HepG2 (cell line): ENCODE measurements around the gene C2orf92. TPM values are rescaled to one million over a fixed set of nuclear protein-coding genes. Genes with fewer than 3 reads are reported as not detected.

Experiments used
- ATF7 ChIP-seq, 2 experiments: fragments of 450-650 bp in 1 of 2; sonication (generic) in 1 of 2; formaldehyde crosslinking in 1 of 2; IDR thresholded peaks; 2 replicates each; pipeline versions ENCODE4 v1.4.0 to v1.6.1; 2016 to 2020; ENCODE audit warnings: antibody characterized with exemption in 1 of 2, mild to moderate bottlenecking in 1 of 2, missing genetic modification reagents in 1 of 2
- CHCHD3 ChIP-seq: sonication (generic); formaldehyde crosslinking; IDR thresholded peaks from 2 replicates; pipeline ENCODE4 v1.8.0; 2022; ENCODE audit warnings: mild to moderate bottlenecking, missing genetic modification reagents, moderate library complexity
- DPF2 ChIP-seq: sonication (generic); formaldehyde crosslinking; IDR thresholded peaks from 2 replicates; pipeline ENCODE4 v1.4.0; 2020; ENCODE audit warnings: mild to moderate bottlenecking, low read depth, missing genetic modification reagents, borderline replicate concordance
- EZH2 ChIP-seq: conservative IDR thresholded peaks from 2 replicates; pipeline ENCODE4 v1.6.1; 2012; ENCODE audit warnings: mild to moderate bottlenecking, low read depth, low read length, moderate library complexity
- GLMP ChIP-seq: sonication (generic); formaldehyde crosslinking; IDR thresholded peaks from 2 replicates; pipeline ENCODE4 v1.9.0; 2021; ENCODE audit warnings: missing genetic modification reagents, mild to moderate bottlenecking, borderline replicate concordance
- ISX ChIP-seq: sonication (generic); formaldehyde crosslinking; conservative IDR thresholded peaks from 2 replicates; pipeline ENCODE4 v1.5.0; 2020; ENCODE audit warnings: missing genetic modification reagents
- KLF13 ChIP-seq: sonication (generic); formaldehyde crosslinking; IDR thresholded peaks from 2 replicates; pipeline ENCODE4 v1.4.0; 2020; ENCODE audit warnings: mild to moderate bottlenecking, missing genetic modification reagents
- SAP130 ChIP-seq: IDR thresholded peaks from 2 replicates; pipeline ENCODE4 v1.6.1; 2016; ENCODE audit warnings: low read depth
- SETDB1 ChIP-seq: sonication (generic); formaldehyde crosslinking; IDR thresholded peaks from 2 replicates; pipeline ENCODE4 v1.5.1; 2020; ENCODE audit warnings: missing genetic modification reagents, mild to moderate bottlenecking, borderline replicate concordance
- SMC3 ChIP-seq: IDR thresholded peaks from 2 replicates; pipeline ENCODE4 v1.6.1; 2011; ENCODE audit warnings: low read length, improper control_type of control experiment
- ZNF17 ChIP-seq: sonication (generic); formaldehyde crosslinking; IDR thresholded peaks from 2 replicates; pipeline ENCODE4 v1.5.0; 2020; ENCODE audit warnings: mild to moderate bottlenecking, missing genetic modification reagents
- ZNF572 ChIP-seq: sonication (generic); formaldehyde crosslinking; IDR thresholded peaks from 2 replicates; pipeline ENCODE4 v1.5.1; 2020; ENCODE audit warnings: mild to moderate bottlenecking, missing genetic modification reagents
- ZNF709 ChIP-seq: sonication (generic); formaldehyde crosslinking; IDR thresholded peaks from 2 replicates; pipeline ENCODE4 v1.5.0; 2020; ENCODE audit warnings: mild to moderate bottlenecking, missing genetic modification reagents
- ZNF713 ChIP-seq: sonication (generic); formaldehyde crosslinking; IDR thresholded peaks from 2 replicates; pipeline ENCODE4 v1.4.0; 2020; ENCODE audit warnings: mild to moderate bottlenecking, missing genetic modification reagents
- polyA plus RNA-seq, 8 experiments: library from polyadenylated mRNA; depleted of rRNA in 3 of 8; stranded (reverse) in 7 of 8; unstranded in 1 of 8; fragments of >200 nt; fragmentation: Illumina TruSeq in 4 of 8; extraction: Trizol in 4 of 8; gene quantifications; 2 replicates each; pipeline versions ENCODE4 v1.2.1 to v1.2.3, GENCODE V29; 2011 to 2016; ENCODE audit warnings: low read depth in 4 of 8, missing spikeins in 1 of 8, mixed read lengths in 1 of 8; ENCODE audit not compliant: insufficient read depth in 1 of 8
- total RNA-seq, 5 experiments: library from RNA; depleted of rRNA; stranded (reverse); fragments of >200 nt; fragmentation: Illumina TruSeq; extraction: Trizol; gene quantifications; 2 replicates each; pipeline ENCODE4 v1.2.3, GENCODE V29; 2016; ENCODE audit warnings: low read depth in 1 of 5
- TF ChIP-seq, protein P1 (sequence below): sonication (generic); formaldehyde crosslinking; IDR thresholded peaks from 2 replicates; pipeline ENCODE4 v1.5.1; 2020; ENCODE audit warnings: mild to moderate bottlenecking, missing genetic modification reagents, borderline replicate concordance
- TF ChIP-seq, protein P2 (sequence below): sonication (generic); formaldehyde crosslinking; conservative IDR thresholded peaks from 2 replicates; pipeline ENCODE4 v1.8.0; 2022; ENCODE audit warnings: mild to moderate bottlenecking, moderate library complexity, missing genetic modification reagents
- TF ChIP-seq, protein P3 (sequence below): sonication (generic); formaldehyde crosslinking; IDR thresholded peaks from 2 replicates; pipeline ENCODE4 v1.8.0; 2022; ENCODE audit warnings: mild to moderate bottlenecking, missing genetic modification reagents; ENCODE audit not compliant: insufficient replicate concordance

Gene C2orf92
- total and polyA plus RNA-seq, 2 of the 13 experiments (the other 11 are each of a cell fraction or from before 2014, with no cell fraction given), result 4.9 to 5.0 TPM

- TF ChIP-seq, protein P1, sequence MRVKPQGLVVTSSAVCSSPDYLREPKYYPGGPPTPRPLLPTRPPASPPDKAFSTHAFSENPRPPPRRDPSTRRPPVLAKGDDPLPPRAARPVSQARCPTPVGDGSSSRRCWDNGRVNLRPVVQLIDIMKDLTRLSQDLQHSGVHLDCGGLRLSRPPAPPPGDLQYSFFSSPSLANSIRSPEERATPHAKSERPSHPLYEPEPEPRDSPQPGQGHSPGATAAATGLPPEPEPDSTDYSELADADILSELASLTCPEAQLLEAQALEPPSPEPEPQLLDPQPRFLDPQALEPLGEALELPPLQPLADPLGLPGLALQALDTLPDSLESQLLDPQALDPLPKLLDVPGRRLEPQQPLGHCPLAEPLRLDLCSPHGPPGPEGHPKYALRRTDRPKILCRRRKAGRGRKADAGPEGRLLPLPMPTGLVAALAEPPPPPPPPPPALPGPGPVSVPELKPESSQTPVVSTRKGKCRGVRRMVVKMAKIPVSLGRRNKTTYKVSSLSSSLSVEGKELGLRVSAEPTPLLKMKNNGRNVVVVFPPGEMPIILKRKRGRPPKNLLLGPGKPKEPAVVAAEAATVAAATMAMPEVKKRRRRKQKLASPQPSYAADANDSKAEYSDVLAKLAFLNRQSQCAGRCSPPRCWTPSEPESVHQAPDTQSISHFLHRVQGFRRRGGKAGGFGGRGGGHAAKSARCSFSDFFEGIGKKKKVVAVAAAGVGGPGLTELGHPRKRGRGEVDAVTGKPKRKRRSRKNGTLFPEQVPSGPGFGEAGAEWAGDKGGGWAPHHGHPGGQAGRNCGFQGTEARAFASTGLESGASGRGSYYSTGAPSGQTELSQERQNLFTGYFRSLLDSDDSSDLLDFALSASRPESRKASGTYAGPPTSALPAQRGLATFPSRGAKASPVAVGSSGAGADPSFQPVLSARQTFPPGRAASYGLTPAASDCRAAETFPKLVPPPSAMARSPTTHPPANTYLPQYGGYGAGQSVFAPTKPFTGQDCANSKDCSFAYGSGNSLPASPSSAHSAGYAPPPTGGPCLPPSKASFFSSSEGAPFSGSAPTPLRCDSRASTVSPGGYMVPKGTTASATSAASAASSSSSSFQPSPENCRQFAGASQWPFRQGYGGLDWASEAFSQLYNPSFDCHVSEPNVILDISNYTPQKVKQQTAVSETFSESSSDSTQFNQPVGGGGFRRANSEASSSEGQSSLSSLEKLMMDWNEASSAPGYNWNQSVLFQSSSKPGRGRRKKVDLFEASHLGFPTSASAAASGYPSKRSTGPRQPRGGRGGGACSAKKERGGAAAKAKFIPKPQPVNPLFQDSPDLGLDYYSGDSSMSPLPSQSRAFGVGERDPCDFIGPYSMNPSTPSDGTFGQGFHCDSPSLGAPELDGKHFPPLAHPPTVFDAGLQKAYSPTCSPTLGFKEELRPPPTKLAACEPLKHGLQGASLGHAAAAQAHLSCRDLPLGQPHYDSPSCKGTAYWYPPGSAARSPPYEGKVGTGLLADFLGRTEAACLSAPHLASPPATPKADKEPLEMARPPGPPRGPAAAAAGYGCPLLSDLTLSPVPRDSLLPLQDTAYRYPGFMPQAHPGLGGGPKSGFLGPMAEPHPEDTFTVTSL (CRISPR knock-in tag), result peak; percentile 38; the same call in 1 of the 2 replicates
- TF ChIP-seq, protein P2, sequence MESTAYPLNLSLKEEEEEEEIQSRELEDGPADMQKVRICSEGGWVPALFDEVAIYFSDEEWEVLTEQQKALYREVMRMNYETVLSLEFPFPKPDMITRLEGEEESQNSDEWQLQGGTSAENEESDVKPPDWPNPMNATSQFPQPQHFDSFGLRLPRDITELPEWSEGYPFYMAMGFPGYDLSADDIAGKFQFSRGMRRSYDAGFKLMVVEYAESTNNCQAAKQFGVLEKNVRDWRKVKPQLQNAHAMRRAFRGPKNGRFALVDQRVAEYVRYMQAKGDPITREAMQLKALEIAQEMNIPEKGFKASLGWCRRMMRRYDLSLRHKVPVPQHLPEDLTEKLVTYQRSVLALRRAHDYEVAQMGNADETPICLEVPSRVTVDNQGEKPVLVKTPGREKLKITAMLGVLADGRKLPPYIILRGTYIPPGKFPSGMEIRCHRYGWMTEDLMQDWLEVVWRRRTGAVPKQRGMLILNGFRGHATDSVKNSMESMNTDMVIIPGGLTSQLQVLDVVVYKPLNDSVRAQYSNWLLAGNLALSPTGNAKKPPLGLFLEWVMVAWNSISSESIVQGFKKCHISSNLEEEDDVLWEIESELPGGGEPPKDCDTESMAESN (CRISPR knock-in tag), result peak; percentile 82
- peak; percentile 97 for TF ChIP-seq SAP130 (CRISPR knock-in tag)
- no peak for TF ChIP-seq SMC3
- TF ChIP-seq ZNF17 (CRISPR knock-in tag), result no peak
- TF ChIP-seq ZNF713 (CRISPR knock-in tag), result peak; percentile 90; the same call in 1 of the 2 replicates
- TF ChIP-seq, protein P3, sequence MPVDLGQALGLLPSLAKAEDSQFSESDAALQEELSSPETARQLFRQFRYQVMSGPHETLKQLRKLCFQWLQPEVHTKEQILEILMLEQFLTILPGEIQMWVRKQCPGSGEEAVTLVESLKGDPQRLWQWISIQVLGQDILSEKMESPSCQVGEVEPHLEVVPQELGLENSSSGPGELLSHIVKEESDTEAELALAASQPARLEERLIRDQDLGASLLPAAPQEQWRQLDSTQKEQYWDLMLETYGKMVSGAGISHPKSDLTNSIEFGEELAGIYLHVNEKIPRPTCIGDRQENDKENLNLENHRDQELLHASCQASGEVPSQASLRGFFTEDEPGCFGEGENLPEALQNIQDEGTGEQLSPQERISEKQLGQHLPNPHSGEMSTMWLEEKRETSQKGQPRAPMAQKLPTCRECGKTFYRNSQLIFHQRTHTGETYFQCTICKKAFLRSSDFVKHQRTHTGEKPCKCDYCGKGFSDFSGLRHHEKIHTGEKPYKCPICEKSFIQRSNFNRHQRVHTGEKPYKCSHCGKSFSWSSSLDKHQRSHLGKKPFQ (CRISPR knock-in tag), result peak; percentile 68
- 0 out of 2 replicates have a peak, but pooled peaks have one; percentile 50 for TF ChIP-seq CHCHD3 (CRISPR knock-in tag)
- no peak for TF ChIP-seq ATF7 (IDR thresholded peaks at IDR 0.05)
- no peak for TF ChIP-seq ATF7 (CRISPR knock-in tag; IDR thresholded peaks at IDR 0.05)
- no peak for TF ChIP-seq SETDB1 (CRISPR knock-in tag)
- no peak for TF ChIP-seq DPF2 (CRISPR knock-in tag)
- TF ChIP-seq ISX (CRISPR knock-in tag), result 0 out of 2 replicates have a peak, but pooled peaks have one; percentile 87
- no peak for TF ChIP-seq ZNF572
- TF ChIP-seq KLF13 (CRISPR knock-in tag), result peak; percentile 86; the same call in 1 of the 2 replicates
- no peak for TF ChIP-seq GLMP (CRISPR knock-in tag)
- TF ChIP-seq EZH2, result no peak
- peak; percentile 63; the same call in 1 of the 2 replicates for TF ChIP-seq ZNF709 (CRISPR knock-in tag)
Observed at GRCh38 chr2:97645695-97646629, 23.6 kb upstream of the C2orf92 start, which contains the start of gene COX5B (continued).
